SU-DHL-6 (cell line): ENCODE measurements around the gene ZNF566.

Experiments used
- H2AFZ ChIP-seq: fragments of 200-600 bp; sonication (generic); 2 replicates; pipeline ENCODE4 v1.6.1; 2014; ENCODE audit warnings: low read depth, mild to moderate bottlenecking, moderate library complexity, mixed read lengths, antibody characterized with exemption, low read length; ENCODE audit not compliant: severe bottlenecking
- H3F3A ChIP-seq: fragments of 200-600 bp; shearing (Covaris generic); 2 replicates; pipeline ENCODE4 v1.6.0; 2016; ENCODE audit warnings: antibody characterized with exemption, mild to moderate bottlenecking; ENCODE audit not compliant: insufficient read depth
- H3K27ac ChIP-seq: fragments of 200-600 bp; sonication (generic); 2 replicates; pipeline ENCODE4 v1.5.1; 2016; ENCODE audit warnings: low read depth, mild to moderate bottlenecking, low read length, moderate library complexity, mixed read lengths
- H3K27me3 ChIP-seq: fragments of 200-600 bp; sonication (generic), shearing (Covaris generic); 2 replicates; pipeline ENCODE4 v1.6.0; 2014; ENCODE audit warnings: mild to moderate bottlenecking, low read length
- H3K36me3 ChIP-seq: fragments of 200-600 bp; sonication (generic); 2 replicates; pipeline ENCODE4 v1.6.1; 2014; ENCODE audit warnings: mild to moderate bottlenecking, low read length, mixed read lengths
- H3K4me2 ChIP-seq: fragments of 300-600, 200-600 bp; shearing (Covaris generic), sonication (generic); 2 replicates; pipeline ENCODE4 v1.6.0; 2014; ENCODE audit warnings: low read length, low read depth, mild to moderate bottlenecking; ENCODE audit not compliant: poor library complexity, severe bottlenecking
- H3K4me3 ChIP-seq: fragments of 200-600 bp; sonication (generic); 2 replicates; pipeline ENCODE4 v1.5.1; 2014; ENCODE audit warnings: antibody characterized with exemption, low read length, mild to moderate bottlenecking, mixed read lengths; ENCODE audit not compliant: insufficient read depth, poor library complexity, severe bottlenecking
- H3K79me2 ChIP-seq: fragments of 200-600 bp; sonication (generic); 2 replicates; pipeline ENCODE4 v1.6.1; 2014; ENCODE audit warnings: mild to moderate bottlenecking, low read length, moderate library complexity; ENCODE audit not compliant: insufficient read depth
- H3K9ac ChIP-seq: fragments of 200-600 bp; sonication (generic); 2 replicates; pipeline ENCODE4 v1.7.0; 2014; ENCODE audit warnings: mild to moderate bottlenecking, low read length
- H3K9me2 ChIP-seq: fragments of 200-600 bp; sonication (generic); replicated peaks from 2 replicates; pipeline ENCODE4 v1.6.1; 2014; ENCODE audit warnings: low read length; ENCODE audit not compliant: insufficient read depth
- H3K9me3 ChIP-seq: fragments of 200-600 bp; sonication (generic); 2 replicates; pipeline ENCODE4 v1.6.1; 2014; ENCODE audit warnings: low read length, mixed read lengths; ENCODE audit not compliant: insufficient read depth
- H4K20me1 ChIP-seq: fragments of 200-600 bp; sonication (generic); 2 replicates; pipeline ENCODE4 v1.6.1; 2014; ENCODE audit warnings: low read depth, mild to moderate bottlenecking, antibody characterized with exemption, low read length, moderate library complexity, mixed read lengths
- CTCF ChIP-seq: fragments of 200-600 bp; sonication (generic); IDR thresholded peaks from one replicate; pipeline ENCODE4 v1.5.1; 2017; ENCODE audit warnings: antibody characterized with exemption, mild to moderate bottlenecking, low read length, moderate library complexity; ENCODE audit not compliant: insufficient read depth, poor library complexity, severe bottlenecking
- EZH2phosphoT487 ChIP-seq: fragments of 200-600 bp; sonication (generic), shearing (Covaris generic); conservative IDR thresholded peaks from 2 replicates; pipeline ENCODE4 v1.6.1; 2018; ENCODE audit warnings: mild to moderate bottlenecking, antibody characterized with exemption, low read length, moderate library complexity, mixed read lengths

ZNF566 gene

GRCh38 chr19:36421749-36422481 is 67.4 kb downstream of the ZNF566 start:
- TF ChIP-seq EZH2phosphoT487 (no peak), CTCF (no peak)
- Histone ChIP-seq H3K9me3 (no peaks in the 10 kb centered on the region), H3K4me2 (no peak overlapping the region), H3K27ac (no peak overlapping the region), H3K27me3 (no peaks in the 10 kb centered on the region), H3K9ac (no peak overlapping the region), H2AFZ (no peak overlapping the region), H3K9me2 (no peaks in the 10 kb centered on the region), H3K79me2 (peaks cover 16% of the 10 kb centered on the region), H3K36me3 (no peaks in the 10 kb centered on the region), H4K20me1 (no peaks in the 10 kb centered on the region), H3K4me3 (no peak overlapping the region), H3F3A (no peaks in the 10 kb centered on the region; the same call in 1 of the 2 replicates)

- H3K4me3 ChIP-seq = no peak overlapping the region
Observed at GRCh38 chr19:36420961-36421748, 68.2 kb downstream of the ZNF566 start.

GRCh38 chr19:36418287-36419001 is 70.9 kb downstream of the ZNF566 start, which contains the start of gene ZFP82:
Gene ZFP82, minus strand, starts transcription at chr19:36418644. Its CDS starts 8,855 bp downstream, at chr19:36409789.
- Histone ChIP-seq H3K27ac (peak within 1 kb of the TSS; percentile 64), H3F3A (peaks cover 2% of the 10 kb centered on the region; the same call in 1 of the 2 replicates), H3K36me3 (peaks cover 4% of the 10 kb centered on the region; the same call in 1 of the 2 replicates), H3K79me2 (peaks cover 50% of the 10 kb centered on the region), H2AFZ (peak within 1 kb of the TSS; percentile 99), H3K9me2 (no peaks in the 10 kb centered on the region), H4K20me1 (0 out of 2 replicates have a peak, but pooled peaks cover 3% of the 10 kb centered on the region), H3K9ac (peak within 1 kb of the TSS; percentile 79), H3K27me3 (no peaks in the 10 kb centered on the region), H3K4me3 (peak within 1 kb of the TSS; percentile 85), H3K4me2 (peak within 1 kb of the TSS; percentile 89), H3K9me3 (no peaks in the 10 kb centered on the region)
- TF ChIP-seq EZH2phosphoT487 = no peak
- no peak for TF ChIP-seq CTCF

More at GRCh38 chr19:36420961-36421748, 68.2 kb downstream of the ZNF566 start:
- no peak overlapping the region for H3K4me2 ChIP-seq
- no peaks in the 10 kb centered on the region for H3K27me3 ChIP-seq
- no peaks in the 10 kb centered on the region for H3K9me2 ChIP-seq
- H3K36me3 ChIP-seq = no peaks in the 10 kb centered on the region
- no peaks in the 10 kb centered on the region for H3K9me3 ChIP-seq
- no peak overlapping the region for H3K27ac ChIP-seq
- no peak overlapping the region for H2AFZ ChIP-seq
- H4K20me1 ChIP-seq = no peaks in the 10 kb centered on the region
- H3F3A ChIP-seq = no peaks in the 10 kb centered on the region; the same call in 1 of the 2 replicates
- no peak for TF ChIP-seq EZH2phosphoT487
- no peak for TF ChIP-seq CTCF
- peaks cover 24% of the 10 kb centered on the region for H3K79me2 ChIP-seq
- no peak overlapping the region for H3K9ac ChIP-seq
